Urinary bladder (tissue), 4 donors: Measurements from ENCODE around the gene SH3TC1. TPM values are rescaled to one million over a fixed set of nuclear protein-coding genes. Genes with fewer than 3 reads are reported as not detected.

Experiments
- DNase-seq: peaks from one replicate; pipeline ENCODE4 v3.0.0-alpha.2; 2015; ENCODE audit errors: extremely low spot score
- H3K27ac ChIP-seq: one replicate; pipeline ENCODE4 v1.5.1; 2013; ENCODE audit warnings: low read depth, mild to moderate bottlenecking, moderate library complexity
- H3K36me3 ChIP-seq: one replicate; pipeline ENCODE4 v1.6.1; 2013; ENCODE audit warnings: mild to moderate bottlenecking, moderate library complexity; ENCODE audit not compliant: insufficient read depth
- H3K4me1 ChIP-seq: one replicate; pipeline ENCODE4 v1.6.1; 2013; ENCODE audit warnings: mild to moderate bottlenecking, moderate library complexity; ENCODE audit not compliant: insufficient read depth
- H3K4me3 ChIP-seq: one replicate; pipeline ENCODE4 v1.5.1; 2013; ENCODE audit warnings: low read depth, low read length
- WGBS: extraction: QIAGEN DNeasy Blood & Tissue Kit; methylation state at CpG from one replicate; pipeline ENCODE4 v1.1.7; 2013; 5-methylcytosine and 5-hydroxymethylcytosine counted together
- polyA plus RNA-seq: library from polyadenylated mRNA; stranded (reverse); fragments of 200-250 nt; gene quantifications from one replicate; pipeline ENCODE4 v1.2.3, GENCODE V29; 2013
- total RNA-seq: library from RNA; depleted of rRNA; stranded (reverse); fragments of >200 nt; gene quantifications from one replicate; pipeline ENCODE4 v1.2.3, GENCODE V29; 2014
- donor health status: healthy with polysubstance abuse.
- donor health status: healthy.

SH3TC1 gene
- total and polyA plus RNA-seq, 2 donors, result 17.2 to 20.5 TPM

DNA sequence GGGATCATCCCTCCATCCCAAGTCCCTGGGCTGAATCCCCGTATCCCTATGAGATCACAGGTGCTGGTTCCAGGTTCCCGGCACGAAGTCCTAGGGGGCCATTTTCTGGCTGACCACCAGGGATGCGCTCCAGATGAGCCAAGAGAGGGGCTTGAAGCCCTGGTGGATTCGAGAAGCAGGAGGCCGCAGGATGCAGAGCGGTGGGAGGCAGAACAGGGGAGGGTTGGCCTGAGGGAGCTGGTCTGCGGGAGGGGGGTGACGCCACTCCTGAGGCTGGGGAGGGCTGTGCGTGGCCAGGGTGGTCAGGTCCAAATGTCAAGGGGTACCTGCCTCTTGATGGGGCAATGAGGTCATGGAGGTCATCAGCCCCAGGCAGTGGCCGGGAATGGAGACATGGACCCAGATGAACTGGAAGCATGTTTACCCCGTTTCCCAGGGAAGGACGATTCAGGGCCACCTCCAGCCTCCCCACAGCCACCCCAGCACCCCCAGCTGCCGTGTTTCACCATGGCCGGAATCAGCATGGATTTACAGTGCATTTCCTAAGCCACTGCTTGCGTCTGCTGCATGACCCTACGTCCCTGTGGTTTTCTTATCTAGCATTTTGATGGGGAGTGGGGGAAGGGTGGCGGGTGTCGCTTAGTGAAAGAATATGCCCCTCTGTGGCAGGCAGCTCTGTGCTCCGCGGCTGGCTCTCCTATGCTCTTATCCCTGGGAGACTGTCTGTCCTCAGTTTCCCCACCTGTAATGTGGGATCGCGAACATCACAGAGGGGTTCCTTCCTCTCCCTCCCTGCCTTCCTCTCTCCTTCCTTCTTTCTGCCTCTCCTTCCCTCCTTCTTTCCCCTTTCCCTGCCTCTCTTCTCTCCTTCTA, 53.4 kb downstream of the SH3TC1 start:
- no peaks in the 10 kb centered on the region for H3K36me3 ChIP-seq
- peaks cover 1% of the 10 kb centered on the region for H3K4me1 ChIP-seq
- H3K27ac ChIP-seq, result no peak overlapping the region
- no peak overlapping the region for H3K4me3 ChIP-seq
- WGBS, result 82% methylated on average over 23 of the region's 23 CpGs
- no peak for DNase-seq

DNA sequence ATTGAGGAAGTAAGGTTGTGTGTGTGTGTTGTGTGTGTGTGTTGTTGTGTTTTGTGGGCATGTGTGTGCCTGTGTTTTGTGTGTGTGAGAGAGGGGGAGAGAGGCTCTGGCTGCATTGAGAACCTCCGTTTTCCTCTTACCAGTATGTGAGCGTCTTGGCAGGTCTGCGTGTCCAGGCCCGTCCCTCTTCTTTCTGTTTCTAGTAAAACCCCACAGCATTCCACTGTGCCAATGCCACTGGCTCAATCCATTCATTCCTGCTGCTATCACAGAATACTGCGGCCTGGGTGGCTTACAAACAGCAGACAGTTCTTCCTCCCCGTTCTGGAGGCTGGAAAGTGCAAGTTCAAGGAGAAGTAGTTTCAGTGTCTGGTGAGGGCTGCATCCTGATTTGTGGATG, 55.0 kb downstream of the SH3TC1 start:
- Histone ChIP-seq H3K4me1 (peaks cover 1% of the 10 kb centered on the region), H3K36me3 (no peaks in the 10 kb centered on the region), H3K27ac (no peak overlapping the region), H3K4me3 (no peak overlapping the region)
- DNase-seq, result no peak
- 79% methylated on average over 6 of the region's 6 CpGs for WGBS

DNA sequence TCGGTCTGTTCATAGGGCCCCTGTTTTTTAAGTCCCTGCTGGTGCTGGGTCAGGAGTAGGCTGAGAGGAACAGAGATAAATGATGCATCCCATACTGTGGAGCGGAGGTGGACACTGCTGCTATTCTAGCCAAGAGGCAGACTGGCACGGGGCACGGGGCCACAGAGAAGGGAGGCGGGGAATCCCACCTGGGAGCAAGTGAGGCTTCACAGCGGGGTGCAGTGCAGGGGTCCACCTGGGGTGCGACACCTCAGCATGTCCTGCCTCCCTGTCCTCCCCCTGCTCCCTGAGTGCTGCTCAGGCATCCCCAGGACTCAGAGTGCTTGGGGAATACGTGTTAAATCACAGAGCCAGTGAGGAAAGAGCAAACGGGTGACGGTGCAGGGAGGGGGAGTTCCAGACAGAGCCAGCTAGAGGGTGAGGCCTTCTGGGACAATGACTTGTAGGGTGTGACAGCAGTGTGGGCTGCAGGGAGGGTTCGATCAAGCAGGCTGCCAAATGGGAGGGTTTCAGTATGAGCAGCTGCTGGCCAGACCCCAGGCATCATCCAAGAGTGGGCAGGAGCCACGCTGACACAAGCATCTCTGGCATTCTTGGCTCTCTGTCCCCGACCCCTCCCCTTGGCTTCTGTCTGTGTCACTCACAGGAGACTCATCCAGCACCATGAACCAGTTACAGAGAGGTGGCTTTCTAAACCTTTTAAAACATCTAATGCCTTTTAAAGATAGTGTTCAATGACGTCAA, 56.8 kb downstream of the SH3TC1 start:
- Histone ChIP-seq H3K36me3 (no peaks in the 10 kb centered on the region), H3K4me1 (peaks cover 1% of the 10 kb centered on the region), H3K4me3 (no peak overlapping the region), H3K27ac (no peak overlapping the region)
- 65% methylated on average over 14 of the region's 14 CpGs for WGBS
- no peak for DNase-seq

DNA sequence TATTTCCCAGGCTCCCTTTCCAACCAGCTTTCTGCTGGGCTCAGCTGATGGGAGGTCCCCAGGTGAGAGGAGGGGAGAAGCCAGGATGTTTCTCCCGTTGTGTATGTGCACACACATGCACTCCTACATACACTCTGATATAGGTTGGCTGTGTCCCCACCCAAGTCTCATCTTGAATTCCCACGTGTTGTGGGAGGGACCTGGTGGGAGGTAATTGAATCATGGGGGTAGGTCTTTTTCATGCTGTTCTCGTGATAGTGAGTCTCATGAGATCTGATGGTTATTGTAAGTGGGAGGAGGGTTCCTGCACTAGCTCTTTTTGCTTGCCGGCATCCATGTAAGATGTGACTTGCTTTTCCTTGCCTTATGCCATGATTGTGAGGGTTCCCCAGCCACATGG, 58.8 kb downstream of the SH3TC1 start:
- Histone ChIP-seq H3K27ac (no peak overlapping the region), H3K36me3 (no peaks in the 10 kb centered on the region), H3K4me1 (peaks cover 1% of the 10 kb centered on the region), H3K4me3 (no peak overlapping the region)
- no peak for DNase-seq
- WGBS, result 78% methylated on average over 4 of the region's 4 CpGs

DNA sequence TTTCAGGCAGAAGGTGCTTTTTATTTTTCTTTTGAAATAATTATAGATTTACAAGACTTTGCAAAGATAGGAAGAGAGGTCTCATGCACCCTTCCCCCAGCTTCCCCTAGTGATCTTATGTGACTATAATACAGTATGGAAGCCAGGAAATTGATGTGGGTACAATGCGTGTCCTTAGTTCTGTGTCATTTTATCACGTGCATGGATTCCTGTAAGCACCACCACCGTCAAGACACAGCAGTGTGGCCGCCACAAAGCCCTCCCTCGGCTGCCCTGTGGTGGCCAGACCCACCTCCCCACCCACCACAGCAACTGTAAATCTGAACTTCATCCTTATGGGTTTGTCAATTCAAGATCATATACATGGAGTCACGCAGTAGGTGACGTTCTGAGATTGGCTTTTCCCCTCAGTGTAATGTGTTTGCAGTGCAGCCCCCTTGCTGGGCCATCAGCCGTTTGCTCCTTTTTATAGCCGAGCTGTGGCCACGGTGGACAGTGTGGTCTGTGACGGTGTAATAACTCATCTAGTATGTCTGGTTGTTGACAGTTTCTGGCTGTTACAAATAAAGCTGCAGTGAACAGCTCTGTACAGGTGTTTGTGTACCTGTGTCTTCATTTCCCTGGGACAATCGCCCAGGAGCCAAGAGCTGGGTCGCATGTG, 59.6 kb downstream of the SH3TC1 start:
- no peak overlapping the region for H3K4me3 ChIP-seq
- 72% methylated on average over 13 of the region's 13 CpGs for WGBS
- no peaks in the 10 kb centered on the region for H3K4me1 ChIP-seq
- no peak for DNase-seq
- no peaks in the 10 kb centered on the region for H3K36me3 ChIP-seq
- no peak overlapping the region for H3K27ac ChIP-seq

DNA sequence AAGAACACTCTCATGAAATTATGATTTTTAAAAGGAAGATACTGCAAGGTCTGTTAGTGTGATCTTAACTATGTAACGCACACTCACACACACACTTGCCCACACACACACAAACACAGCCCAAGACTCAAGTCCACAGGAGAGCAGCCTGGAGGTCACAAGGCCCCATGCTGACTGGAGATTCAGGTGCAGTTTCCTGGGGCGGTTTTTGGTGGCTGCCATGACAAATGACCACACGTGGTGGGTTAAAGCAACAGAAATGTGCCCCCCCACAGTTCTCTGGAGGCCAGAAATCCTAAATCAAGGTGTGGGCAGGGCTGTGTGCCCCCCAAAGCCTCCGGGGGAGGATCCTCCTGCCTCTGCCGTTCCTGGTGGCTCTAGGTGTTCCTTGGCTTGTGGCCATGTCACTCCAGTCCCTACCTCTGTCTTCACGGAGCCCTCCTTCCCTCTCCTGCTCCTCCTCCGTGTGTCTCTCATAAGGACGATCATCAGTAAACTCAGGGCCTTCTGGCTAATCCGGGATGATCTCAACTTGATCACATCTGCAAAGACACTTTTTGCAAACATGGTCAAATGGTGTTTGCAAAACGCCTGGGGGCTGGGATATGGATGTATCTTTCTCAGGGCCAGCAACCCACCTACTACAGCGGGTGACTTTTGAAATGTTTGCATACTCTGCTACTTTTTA, 60.8 kb downstream of the SH3TC1 start:
- no peaks in the 10 kb centered on the region for H3K36me3 ChIP-seq
- H3K4me1 ChIP-seq, result no peaks in the 10 kb centered on the region
- H3K4me3 ChIP-seq, result no peak overlapping the region
- no peak overlapping the region for H3K27ac ChIP-seq
- WGBS, result 74% methylated on average over 11 of the region's 11 CpGs
- DNase-seq, result no peak

DNA sequence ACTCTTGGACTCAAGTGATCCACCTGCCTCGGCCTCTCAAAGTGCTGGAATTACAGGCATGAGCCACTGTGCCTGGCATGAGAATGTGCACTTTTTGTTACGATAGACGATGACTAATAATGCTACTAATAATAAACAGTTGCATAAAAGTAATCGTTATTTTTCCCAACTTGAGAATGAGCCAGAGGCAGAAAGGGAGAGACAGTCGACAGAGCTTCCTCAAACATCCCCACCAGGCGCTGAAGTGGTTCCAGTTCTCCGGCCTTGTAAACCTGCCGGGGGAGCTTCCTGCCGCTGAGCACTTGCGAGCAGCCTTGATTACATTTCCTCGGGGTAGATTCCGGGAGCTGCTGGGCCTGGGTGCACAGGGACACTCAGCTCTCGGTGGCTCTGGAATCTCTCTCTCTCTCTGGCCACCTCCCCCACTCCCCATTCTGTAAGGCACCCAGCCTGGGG, 61.6 kb downstream of the SH3TC1 start:
- no peaks in the 10 kb centered on the region for H3K4me1 ChIP-seq
- no peak overlapping the region for H3K27ac ChIP-seq
- H3K36me3 ChIP-seq, result no peaks in the 10 kb centered on the region
- no peak for DNase-seq
- no peak overlapping the region for H3K4me3 ChIP-seq
- 10% methylated on average over 13 of the region's 13 CpGs for WGBS

DNA sequence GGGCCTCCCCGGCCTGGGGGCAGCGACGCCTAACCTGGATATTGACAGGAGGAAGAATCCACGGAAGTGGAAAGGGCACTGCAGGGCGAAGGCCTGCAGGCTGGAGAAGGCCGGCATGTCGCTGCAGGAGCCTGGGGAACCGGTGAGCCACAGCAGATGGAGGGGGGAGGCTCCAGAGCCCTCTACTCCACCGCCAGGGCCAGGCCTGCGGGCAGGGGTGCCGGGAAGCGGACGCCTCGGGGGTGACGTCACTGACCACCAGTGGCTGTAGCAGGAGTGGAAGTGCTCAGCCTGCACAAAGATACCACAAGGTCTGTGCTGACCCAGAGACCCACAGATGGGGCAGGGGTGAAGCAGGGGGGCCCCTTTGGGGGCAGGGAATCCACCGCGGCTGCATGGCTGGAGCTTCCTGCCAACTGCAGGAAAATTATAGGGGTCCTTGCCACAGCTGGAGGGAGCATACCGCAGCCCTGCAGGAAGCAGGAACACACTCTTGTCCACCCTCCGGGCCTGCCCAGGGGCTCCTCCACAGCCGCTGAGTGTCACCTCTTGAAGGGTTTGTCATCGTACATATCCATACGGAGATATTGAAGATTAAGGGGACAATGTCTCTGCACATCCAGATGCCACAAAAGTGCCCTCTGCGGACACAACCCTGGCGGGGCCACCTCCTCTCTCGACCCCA, 62.9 kb downstream of the SH3TC1 start:
- 84% methylated on average over 25 of the region's 25 CpGs for WGBS
- no peak overlapping the region for H3K27ac ChIP-seq
- H3K36me3 ChIP-seq, result no peaks in the 10 kb centered on the region
- no peaks in the 10 kb centered on the region for H3K4me1 ChIP-seq
- no peak overlapping the region for H3K4me3 ChIP-seq
- no peak for DNase-seq

DNA sequence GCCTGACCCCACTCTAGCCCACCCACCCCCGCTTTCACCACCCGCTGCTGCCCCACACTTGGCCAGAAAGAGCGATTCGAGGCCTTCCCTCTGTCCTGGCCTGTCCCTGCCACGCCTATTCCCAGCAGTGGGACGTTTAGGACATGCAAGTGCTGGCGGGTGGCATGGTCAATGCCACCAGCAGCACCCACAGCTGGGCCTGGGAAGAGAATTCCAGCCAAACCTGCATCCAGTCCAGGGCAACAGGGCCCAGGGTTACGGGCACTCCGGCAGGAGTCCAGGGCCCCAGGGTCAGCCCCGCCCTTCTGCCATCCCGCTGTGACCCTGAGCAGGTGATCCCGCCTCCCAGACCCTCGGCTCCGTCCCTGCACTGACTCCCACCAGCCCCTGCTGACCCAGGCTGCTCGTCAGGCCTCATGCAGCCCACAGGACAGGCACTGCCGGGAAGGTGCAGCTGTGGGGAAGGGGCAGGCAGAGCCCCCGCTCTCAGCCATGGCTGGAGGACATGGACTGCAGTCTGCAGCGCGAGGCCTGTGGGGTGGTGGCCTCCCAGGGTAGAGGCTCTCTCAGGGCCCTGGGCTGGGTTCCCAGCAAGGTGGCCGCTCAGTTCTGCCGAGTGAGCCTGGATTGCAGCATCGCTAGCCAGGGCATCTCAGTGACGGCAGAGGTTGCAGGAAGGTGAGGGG, 63.7 kb downstream of the SH3TC1 start:
- no peak overlapping the region for H3K4me3 ChIP-seq
- H3K36me3 ChIP-seq, result no peaks in the 10 kb centered on the region
- H3K4me1 ChIP-seq, result no peaks in the 10 kb centered on the region
- no peak for DNase-seq
- WGBS, result 90% methylated on average over 23 of the region's 23 CpGs
- H3K27ac ChIP-seq, result no peak overlapping the region

DNA sequence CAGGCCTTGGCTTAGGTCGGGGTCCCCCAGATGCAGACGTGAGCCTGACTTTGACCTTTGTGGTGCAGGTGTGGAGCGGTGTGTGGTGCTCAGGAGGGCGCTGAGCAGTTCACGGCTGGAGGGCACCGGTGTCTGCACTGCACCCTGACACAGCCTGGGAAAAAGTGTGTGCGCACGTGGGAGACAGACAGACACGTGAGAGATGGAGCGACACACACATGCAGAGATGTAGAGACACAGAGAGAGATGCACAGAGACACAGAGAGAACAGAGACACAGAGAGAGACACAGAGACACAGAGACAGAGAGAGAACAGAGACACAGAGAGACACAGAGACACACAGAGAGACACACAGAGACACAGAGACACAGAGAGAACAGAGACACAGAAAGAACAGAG, 64.3 kb downstream of the SH3TC1 start:
- Histone ChIP-seq H3K27ac (no peak overlapping the region), H3K4me3 (no peak overlapping the region), H3K4me1 (no peaks in the 10 kb centered on the region), H3K36me3 (no peaks in the 10 kb centered on the region)
- DNase-seq, result no peak
- WGBS, result 95% methylated on average over 10 of the region's 10 CpGs

DNA sequence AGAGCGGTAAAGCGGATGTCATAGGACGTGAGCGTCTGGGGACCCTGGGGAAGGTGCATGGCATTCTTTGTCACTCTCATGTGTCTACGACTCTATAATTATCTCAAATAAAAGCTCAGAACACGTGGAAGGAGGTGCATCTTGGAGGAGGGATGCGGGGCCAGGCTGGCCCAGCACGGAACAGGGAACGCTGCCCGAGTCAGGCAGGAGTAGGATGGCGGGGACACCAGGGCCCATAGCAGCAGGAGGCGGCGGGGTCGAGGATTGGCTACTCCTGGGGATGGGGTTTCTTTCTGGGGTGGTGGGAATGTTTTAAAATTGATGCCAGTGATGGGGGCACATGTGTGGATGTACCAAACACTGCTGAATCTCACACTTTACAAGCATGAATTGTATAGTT, 65.0 kb downstream of the SH3TC1 start:
- no peak for DNase-seq
- WGBS, result 89% methylated on average over 14 of the region's 14 CpGs
- Histone ChIP-seq H3K36me3 (no peaks in the 10 kb centered on the region), H3K27ac (no peak overlapping the region), H3K4me3 (no peak overlapping the region), H3K4me1 (no peaks in the 10 kb centered on the region)

DNA sequence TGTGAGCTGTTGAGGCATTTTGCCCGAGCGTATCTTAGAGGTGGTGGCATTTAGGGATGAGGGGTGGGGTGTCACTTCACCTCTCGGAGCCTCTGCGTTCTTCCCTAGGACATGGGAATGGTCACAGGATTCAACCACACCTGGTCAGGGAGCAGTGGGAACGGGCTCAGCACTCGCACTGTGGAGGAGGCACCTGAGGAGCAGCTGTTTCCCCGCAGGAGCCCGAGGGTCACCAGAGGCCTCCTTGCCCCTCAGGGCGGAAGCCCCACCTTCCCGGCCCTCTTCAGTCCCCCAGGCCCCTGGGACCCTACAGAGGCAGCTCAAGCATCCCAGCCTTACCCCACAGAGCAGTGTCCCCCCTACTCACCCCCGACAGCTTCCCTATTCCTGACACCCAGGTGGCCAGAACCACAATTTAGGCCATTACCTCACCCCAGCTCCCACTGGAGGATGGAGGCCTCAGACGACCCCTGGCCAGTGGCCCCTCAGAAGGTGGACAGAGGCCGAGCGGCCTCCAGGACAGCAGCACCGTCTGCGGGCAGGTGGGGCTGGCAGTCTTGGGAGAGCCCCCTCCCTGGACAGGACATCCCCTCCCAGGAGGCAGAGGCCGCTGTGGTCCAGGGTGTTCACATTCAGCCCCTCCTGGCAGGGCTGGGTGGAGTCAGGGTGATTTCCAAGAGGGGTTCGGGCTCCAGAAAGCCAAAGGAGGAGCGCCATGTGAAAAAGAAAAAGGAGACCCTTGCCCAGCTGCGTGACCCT, 66.3 kb downstream of the SH3TC1 start:
- H3K4me1 ChIP-seq, result no peaks in the 10 kb centered on the region
- 89% methylated on average over 20 of the region's 20 CpGs for WGBS
- no peak overlapping the region for H3K27ac ChIP-seq
- no peak overlapping the region for H3K4me3 ChIP-seq
- no peak for DNase-seq
- H3K36me3 ChIP-seq, result no peaks in the 10 kb centered on the region
